ENCODE data around the gene GABBR1. TPM values are rescaled to one million over a fixed set of nuclear protein-coding genes. Genes with fewer than 3 reads are reported as not detected.

Gene GABBR1
- total RNA-seq, 1 experiment from 2014 or later: 36.3 TPM

DNA sequence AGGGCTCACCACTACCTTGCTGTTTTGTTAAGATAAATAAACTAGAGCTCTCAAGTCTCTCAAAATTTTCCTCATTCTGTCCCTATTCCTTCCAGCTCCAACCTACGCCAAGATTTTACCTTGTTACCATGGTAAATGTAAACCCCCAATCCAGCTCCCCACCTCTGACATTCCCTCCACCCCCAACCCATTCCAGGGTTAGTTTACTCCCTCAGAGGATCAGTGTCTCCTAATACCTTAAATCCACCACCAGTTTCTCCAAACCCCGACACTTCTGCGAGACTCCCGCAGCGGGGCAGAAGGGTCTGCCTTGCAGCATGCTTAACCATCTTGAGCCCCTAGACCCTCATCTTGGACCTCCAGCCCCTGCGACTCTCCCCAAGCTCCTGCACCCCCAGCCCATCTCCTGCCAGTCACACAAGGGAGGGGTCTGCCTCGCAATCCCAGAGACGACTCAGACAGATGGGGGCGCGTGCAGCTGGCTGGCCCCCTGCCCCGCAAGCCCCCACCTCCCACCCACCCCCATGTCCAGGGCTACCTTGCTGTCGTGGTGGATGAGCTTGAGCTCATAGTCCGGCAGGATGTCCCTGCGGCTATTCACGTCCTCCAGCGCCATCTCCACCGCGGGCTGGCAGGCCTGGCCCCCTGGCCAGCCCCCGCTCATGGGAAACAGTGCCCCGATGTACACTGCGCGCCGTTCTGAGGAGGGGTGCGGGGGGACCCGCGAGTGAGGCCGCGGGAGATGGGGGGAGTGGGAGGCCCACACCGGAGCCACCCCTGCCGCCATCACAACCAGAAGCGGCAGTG, 5.8 kb downstream of the GABBR1 start:
- H3K36me3 ChIP-seq (ENCODE audit: low read depth): no peaks in the 10 kb centered on the region
- H3F3A ChIP-seq (ENCODE audit: insufficient read depth, low read depth): no peaks in the 10 kb centered on the region
- H3K27ac ChIP-seq: no peak overlapping the region
- H3K27me3 ChIP-seq (ENCODE audit: insufficient read depth, low read depth): no peaks in the 10 kb centered on the region
- BruUV-seq (replicated peaks): no TSS peak
- H3K4me2 ChIP-seq: no peak overlapping the region
- intact Hi-C loops (cut with micrococcal nuclease; ENCODE audit: unreplicated experiment): no loop called here
- TF ChIP-seq EZH2 (IDR thresholded peaks at IDR 0.05; ENCODE audit: low read depth): no peak
- TF ChIP-seq, protein P1, sequence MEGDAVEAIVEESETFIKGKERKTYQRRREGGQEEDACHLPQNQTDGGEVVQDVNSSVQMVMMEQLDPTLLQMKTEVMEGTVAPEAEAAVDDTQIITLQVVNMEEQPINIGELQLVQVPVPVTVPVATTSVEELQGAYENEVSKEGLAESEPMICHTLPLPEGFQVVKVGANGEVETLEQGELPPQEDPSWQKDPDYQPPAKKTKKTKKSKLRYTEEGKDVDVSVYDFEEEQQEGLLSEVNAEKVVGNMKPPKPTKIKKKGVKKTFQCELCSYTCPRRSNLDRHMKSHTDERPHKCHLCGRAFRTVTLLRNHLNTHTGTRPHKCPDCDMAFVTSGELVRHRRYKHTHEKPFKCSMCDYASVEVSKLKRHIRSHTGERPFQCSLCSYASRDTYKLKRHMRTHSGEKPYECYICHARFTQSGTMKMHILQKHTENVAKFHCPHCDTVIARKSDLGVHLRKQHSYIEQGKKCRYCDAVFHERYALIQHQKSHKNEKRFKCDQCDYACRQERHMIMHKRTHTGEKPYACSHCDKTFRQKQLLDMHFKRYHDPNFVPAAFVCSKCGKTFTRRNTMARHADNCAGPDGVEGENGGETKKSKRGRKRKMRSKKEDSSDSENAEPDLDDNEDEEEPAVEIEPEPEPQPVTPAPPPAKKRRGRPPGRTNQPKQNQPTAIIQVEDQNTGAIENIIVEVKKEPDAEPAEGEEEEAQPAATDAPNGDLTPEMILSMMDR (conservative IDR thresholded peaks at IDR 0.05): no peak
- H4K20me1 ChIP-seq (ENCODE audit: insufficient read depth): no peaks in the 10 kb centered on the region
- DNase-seq: no peak
- H3K79me2 ChIP-seq (ENCODE audit: low read depth): no peaks in the 10 kb centered on the region
- no peak overlapping the region for H3K4me3 ChIP-seq
- CTCF ChIA-PET: interaction anchor here (0.5 kb wide), 1 partner anchor 60 kb away, joined by 5 read pairs; no protein-coding TSS in a partner anchor
- H3K9me2 ChIP-seq (ENCODE audit: insufficient read depth): no peaks in the 10 kb centered on the region
- no peaks in the 10 kb centered on the region; the same call in 1 of the 2 replicates for H3K4me1 ChIP-seq (replicated peaks; ENCODE audit: insufficient read depth)
- H3K9me3 ChIP-seq (ENCODE audit: insufficient read depth, low read depth): no peaks in the 10 kb centered on the region
- no peak overlapping the region for H2AFZ ChIP-seq
- POLR2A ChIA-PET (ENCODE audit: unreplicated experiment): no interaction called here

DNA sequence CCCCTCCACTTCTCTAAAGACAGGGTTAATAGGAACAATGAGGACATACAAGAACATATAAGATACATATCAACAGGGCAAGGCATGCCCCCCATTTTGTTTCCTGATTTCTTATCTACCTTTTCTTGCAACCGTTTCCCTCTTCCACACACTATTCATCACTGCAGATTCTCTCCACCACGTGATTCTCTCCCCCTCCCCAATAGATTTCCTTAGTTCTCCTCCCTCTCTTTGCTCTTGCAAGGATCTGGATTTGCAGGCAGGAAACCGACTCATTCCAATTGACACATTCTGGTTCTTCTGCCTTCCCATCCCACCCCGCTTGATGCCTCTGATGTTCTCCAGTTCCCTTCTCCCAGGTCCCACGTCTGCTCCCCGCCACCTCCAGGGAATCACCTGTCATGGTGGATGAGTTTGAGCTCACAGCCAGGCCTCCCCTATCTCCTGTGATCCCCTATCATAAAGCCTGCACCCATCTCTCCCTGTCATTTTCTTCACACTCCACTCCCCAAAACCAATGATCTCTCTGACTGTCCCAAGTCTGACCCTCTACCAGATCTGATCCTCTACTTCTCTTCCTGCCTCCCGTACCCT, 7.5 kb downstream of the GABBR1 start:
- no peak for DNase-seq
- no peaks in the 10 kb centered on the region for H3K79me2 ChIP-seq (ENCODE audit: low read depth)
- H3F3A ChIP-seq (ENCODE audit: insufficient read depth, low read depth): no peaks in the 10 kb centered on the region
- no peak overlapping the region for H2AFZ ChIP-seq
- intact Hi-C loops (cut with micrococcal nuclease; ENCODE audit: unreplicated experiment): no loop called here
- no peaks in the 10 kb centered on the region for H3K9me2 ChIP-seq (ENCODE audit: insufficient read depth)
- no peaks in the 10 kb centered on the region for H3K36me3 ChIP-seq (ENCODE audit: low read depth)
- ChIA-PET POLR2A (ENCODE audit: unreplicated experiment) (no interaction called here), CTCF (interaction anchor here (1.4 kb wide), 1 partner anchor 28 kb away, joined by 4 read pairs; no protein-coding TSS in a partner anchor)
- BruUV-seq (replicated peaks): no TSS peak
- no peaks in the 10 kb centered on the region for H3K4me1 ChIP-seq (replicated peaks; ENCODE audit: insufficient read depth)
- TF ChIP-seq, protein P1 (conservative IDR thresholded peaks at IDR 0.05): no peak
- no peak for TF ChIP-seq EZH2 (IDR thresholded peaks at IDR 0.05; ENCODE audit: low read depth)
- H3K27ac ChIP-seq: no peak overlapping the region
- H3K4me3 ChIP-seq: no peak overlapping the region
- H3K4me2 ChIP-seq: no peak overlapping the region
- no peaks in the 10 kb centered on the region for H4K20me1 ChIP-seq (ENCODE audit: insufficient read depth)
- H3K9me3 ChIP-seq (ENCODE audit: insufficient read depth, low read depth): no peaks in the 10 kb centered on the region
- H3K27me3 ChIP-seq (ENCODE audit: insufficient read depth, low read depth): no peaks in the 10 kb centered on the region

DNA sequence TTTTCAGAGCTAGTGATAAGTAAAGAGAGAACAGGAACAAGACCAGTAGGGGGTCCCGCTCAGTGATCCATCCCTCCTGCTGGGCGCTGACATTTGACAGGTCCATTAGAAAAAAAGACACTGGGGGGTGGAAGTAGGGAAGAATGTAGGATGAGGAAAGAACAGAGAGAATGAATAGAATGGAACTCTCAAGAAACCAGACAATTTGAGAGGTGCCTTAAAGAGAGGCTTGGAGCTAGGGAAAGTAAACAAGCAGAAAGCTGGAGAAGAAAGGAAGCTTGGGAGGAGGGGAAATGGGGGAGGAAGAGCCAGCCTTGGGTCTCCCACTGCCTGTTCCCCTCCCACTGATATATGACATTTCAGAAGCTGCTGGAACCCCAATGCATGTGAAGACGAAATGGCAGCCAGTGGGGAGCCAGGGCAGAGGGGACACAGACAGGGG, 8.4 kb downstream of the GABBR1 start:
- no peaks in the 10 kb centered on the region for H3K36me3 ChIP-seq (ENCODE audit: low read depth)
- H3K27me3 ChIP-seq (ENCODE audit: insufficient read depth, low read depth): no peaks in the 10 kb centered on the region
- H3K79me2 ChIP-seq (ENCODE audit: low read depth): no peaks in the 10 kb centered on the region
- POLR2A ChIA-PET (ENCODE audit: unreplicated experiment): interaction anchor here (0.6 kb wide), 1 partner anchor 1788 kb away, joined by 4 read pairs; no protein-coding TSS in a partner anchor
- no peaks in the 10 kb centered on the region for H3K9me3 ChIP-seq (ENCODE audit: insufficient read depth, low read depth)
- no peak overlapping the region for H2AFZ ChIP-seq
- no peak overlapping the region for H3K4me3 ChIP-seq
- CTCF ChIA-PET: interaction anchor here (1.4 kb wide), 1 partner anchor 29 kb away, joined by 4 read pairs; no protein-coding TSS in a partner anchor
- no TSS peak for BruUV-seq (replicated peaks)
- H3K4me2 ChIP-seq: no peak overlapping the region
- no peak for DNase-seq
- H3K27ac ChIP-seq: no peak overlapping the region
- no peaks in the 10 kb centered on the region for H3K9me2 ChIP-seq (ENCODE audit: insufficient read depth)
- no peaks in the 10 kb centered on the region for H3K4me1 ChIP-seq (replicated peaks; ENCODE audit: insufficient read depth)
- intact Hi-C loops (cut with micrococcal nuclease; ENCODE audit: unreplicated experiment): no loop called here
- H3F3A ChIP-seq (ENCODE audit: insufficient read depth, low read depth): no peaks in the 10 kb centered on the region
- H4K20me1 ChIP-seq (ENCODE audit: insufficient read depth): no peaks in the 10 kb centered on the region
- TF ChIP-seq, protein P1 (conservative IDR thresholded peaks at IDR 0.05): no peak
- no peak for TF ChIP-seq EZH2 (IDR thresholded peaks at IDR 0.05; ENCODE audit: low read depth)
